B cell (primary cell): ENCODE results near the gene GHDC. TPM values are rescaled to one million over a fixed set of nuclear protein-coding genes. Genes with fewer than 3 reads are reported as not detected.
"Not testable (repeated sequence)": the region's sequence is repeated elsewhere in the genome, so short reads cannot be mapped to it uniquely, and the experiment has no call there.

Source experiments
- ATAC-seq: fragments of 200-7000 bp; cut with Tn5 transposase; one replicate; pipeline ENCODE4 v1.10.0; 2021; ENCODE audit warnings: low read depth, mild to moderate bottlenecking, moderate number of reproducible peaks, moderate library complexity
- CTCF ChIA-PET: fragments of 350-600 bp; sonication (Branson Sonifier 250); formaldehyde crosslinking; loops from one replicate; lab custom pipeline; 2021; ENCODE audit warnings: antibody characterized with exemption, inconsistent platforms; lab: Charles Lee
- POLR2A ChIA-PET: fragments of 350-600 bp; sonication (Branson Sonifier 250); formaldehyde crosslinking; loops from one replicate; lab custom pipeline; 2021; ENCODE audit warnings: antibody characterized with exemption; lab: Charles Lee
- DNase-seq: peaks from one replicate; pipeline ENCODE4 v3.0.0; 2013
- H2AFZ ChIP-seq: 2 replicates; pipeline ENCODE4 v1.6.1; 2012; ENCODE audit warnings: mild to moderate bottlenecking, low read depth, low read length; ENCODE audit not compliant: insufficient read depth, poor library complexity, severe bottlenecking
- H3K27ac ChIP-seq, 2 donors: 1 replicate in 1 of 2; 2 replicates in 1 of 2; pipeline ENCODE4 v1.5.1; 2012 to 2013; ENCODE audit warnings: low read length in 2 of 2, mild to moderate bottlenecking in 2 of 2, moderate library complexity in 1 of 2
- H3K27me3 ChIP-seq, 4 experiments: fragments of 200-600 bp in 1 of 4; sonication (generic) in 1 of 4; replicated peaks in 1 of 4; 1 replicate in 2 of 4; 2 replicates in 2 of 4; pipeline versions ENCODE4 v1.6.1 to v1.7.0; 2013 to 2016; ENCODE audit warnings: low read length in 3 of 4, mild to moderate bottlenecking in 2 of 4, mixed read lengths in 1 of 4, moderate library complexity in 1 of 4; ENCODE audit not compliant: insufficient read depth in 4 of 4, control insufficient read depth in 3 of 4; ENCODE audit errors: control extremely low read depth in 1 of 4
- H3K36me3 ChIP-seq, 2 experiments: replicated peaks in 1 of 2; 1 replicate in 1 of 2; 2 replicates in 1 of 2; pipeline versions ENCODE4 v1.6.1 to v1.7.1; 2013; ENCODE audit warnings: low read length in 1 of 2; ENCODE audit not compliant: insufficient read depth in 2 of 2, control insufficient read depth in 1 of 2; ENCODE audit errors: control extremely low read depth in 1 of 2, extremely low read depth in 1 of 2
- H3K4me1 ChIP-seq, 2 donors: fragments of 200-600 bp in 1 of 2; sonication (generic) in 1 of 2; 1 replicate in 1 of 2; 2 replicates in 1 of 2; pipeline versions ENCODE4 v1.5.1 to v1.6.1; 2013 to 2017; ENCODE audit warnings: low read length in 2 of 2; ENCODE audit not compliant: control insufficient read depth in 2 of 2, insufficient read depth in 2 of 2
- H3K4me2 ChIP-seq: replicated peaks from 2 replicates; pipeline ENCODE3; 2012; ENCODE audit warnings: mild to moderate bottlenecking, low read depth, low read length; ENCODE audit not compliant: poor library complexity, severe bottlenecking
- H3K4me3 ChIP-seq, 5 experiments: fragments of 200-600 bp in 1 of 5; sonication (generic) in 1 of 5; 1 replicate in 3 of 5; 2 replicates in 2 of 5; pipeline versions ENCODE4 v1.5.1 to v1.7.0; 2011 to 2016; ENCODE audit warnings: low read length in 4 of 5, mild to moderate bottlenecking in 4 of 5, low read depth in 2 of 5, control low read depth in 1 of 5, moderate library complexity in 1 of 5; ENCODE audit not compliant: insufficient read depth in 1 of 5; ENCODE audit errors: control extremely low read depth in 1 of 5, extremely low read depth in 1 of 5
- H3K79me2 ChIP-seq: fragments of 200-600 bp; sonication (generic); one replicate; pipeline ENCODE4 v1.6.0; 2016; ENCODE audit warnings: low read length; ENCODE audit not compliant: control insufficient read depth, insufficient read depth
- H3K9ac ChIP-seq: fragments of 200-600 bp; sonication (generic); 2 replicates; pipeline ENCODE4 v1.6.1; 2017; ENCODE audit warnings: mild to moderate bottlenecking, low read length, moderate library complexity
- H3K9me3 ChIP-seq, 3 donors: one replicate each; pipeline versions ENCODE4 v1.6.1 to v1.7.1; 2013; ENCODE audit warnings: low read length in 2 of 3; ENCODE audit not compliant: control insufficient read depth in 2 of 3, insufficient read depth in 1 of 3; ENCODE audit errors: control extremely low read depth in 1 of 3
- H4K20me1 ChIP-seq: 2 replicates; pipeline ENCODE4 v1.6.0; 2012; ENCODE audit warnings: mild to moderate bottlenecking, low read length; ENCODE audit not compliant: insufficient read depth, control insufficient read depth, poor library complexity, severe bottlenecking
- H3K27ac Mint-ChIP-seq: one replicate; pipeline ENCODE4 v1.8.0; 2021; ENCODE audit warnings: mixed read lengths
- H3K27me3 Mint-ChIP-seq: one replicate; pipeline ENCODE4 v1.8.0; 2021; ENCODE audit warnings: mixed read lengths
- H3K4me1 Mint-ChIP-seq: one replicate; pipeline ENCODE4 v1.8.0; 2021; ENCODE audit warnings: mixed read lengths
- H3K4me3 Mint-ChIP-seq: one replicate; pipeline ENCODE4 v1.8.0; 2021; ENCODE audit warnings: mixed read lengths
- H3K9me3 Mint-ChIP-seq: one replicate; pipeline ENCODE4 v1.8.0; 2022; ENCODE audit warnings: mixed read lengths; ENCODE audit not compliant: insufficient read depth
- EZH2 ChIP-seq: IDR thresholded peaks from 2 replicates; pipeline ENCODE4 v1.6.1; 2012; ENCODE audit warnings: borderline replicate concordance, low read depth, mild to moderate bottlenecking, moderate library complexity, low read length; ENCODE audit not compliant: insufficient read depth, poor library complexity, severe bottlenecking
- WGBS: methylation state at CpG from one replicate; pipeline ENCODE4 v1.1.5; 2013; ENCODE audit warnings: missing lambda C conversion rate; ENCODE audit not compliant: insufficient coverage; 5-methylcytosine and 5-hydroxymethylcytosine counted together
- intact Hi-C: fragments of 100-400 bp; cut with micrococcal nuclease; formaldehyde crosslinking; loops from one replicate; pipeline ENCODE4 v1.10.0; 2022
- polyA plus RNA-seq: library from polyadenylated mRNA; depleted of rRNA; stranded (reverse); fragments of >200 nt; gene quantifications from 2 replicates; pipeline ENCODE4 v1.2.3, GENCODE V29; 2012
- total RNA-seq, 2 donors: library from RNA; stranded (reverse); fragments of 120-200 nt in 1 of 2; gene quantifications; 1 replicate in 1 of 2; 2 replicates in 1 of 2; pipeline versions ENCODE4 v1.2.3 to v1.2.4, GENCODE V29; 2013 to 2022

GHDC gene
- total and polyA plus RNA-seq, 2 donors (not counting 1 experiment from before 2014, with no cell fraction given), result 41.5 to 65.4 TPM

DNA sequence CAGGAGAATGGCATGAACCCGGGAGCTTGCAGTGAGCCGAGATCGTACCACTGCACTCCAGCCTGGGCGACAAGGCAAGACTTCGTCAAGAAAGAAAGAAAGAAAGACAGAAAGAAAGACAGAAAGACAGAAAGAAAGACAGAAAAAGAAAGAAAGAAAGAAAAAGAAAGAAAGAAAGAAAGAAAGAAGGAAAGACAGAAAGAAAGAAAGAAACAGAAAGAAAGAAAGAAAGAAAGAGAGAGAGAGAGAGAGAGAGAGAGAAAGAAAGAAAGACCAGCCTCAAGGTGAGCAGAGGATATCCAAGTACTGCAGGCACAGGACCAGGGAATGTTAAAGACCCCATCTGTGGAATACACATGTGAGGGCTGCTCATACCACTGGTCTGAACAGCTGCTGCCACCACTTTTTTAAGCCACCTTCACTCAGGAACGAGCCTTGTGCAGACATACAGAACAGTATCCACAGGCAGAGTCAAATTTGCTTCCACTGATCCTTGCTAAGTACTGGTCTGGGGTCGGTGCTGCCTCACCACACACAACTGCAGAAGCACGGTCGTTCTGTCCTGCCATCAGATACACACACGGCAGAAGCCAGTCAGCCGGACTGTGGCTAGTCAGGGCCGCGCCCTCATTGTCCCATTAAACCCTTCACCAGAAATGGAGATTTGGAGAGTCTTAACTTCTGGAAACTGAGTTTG, 47.2 kb downstream of the GHDC start:
- Histone ChIP-seq H3K4me1 (peaks cover 0 to 4% of the 10 kb centered on the region in 2 donors), H4K20me1 (peaks cover 83% of the 10 kb centered on the region), H3K9me3 (no peaks in the 10 kb centered on the region), H3K4me2 (no peak overlapping the region), H3K27me3 (no peaks in the 10 kb centered on the region), H2AFZ (no peak overlapping the region), H3K4me3 (no peak overlapping the region), H3K27ac (no peak overlapping the region), H3K36me3 (peaks cover 6 to 42% of the 10 kb centered on the region in 2 experiments), H3K9ac (no peak overlapping the region), H3K79me2 (peaks cover 100% of the 10 kb centered on the region)
- no peak for ATAC-seq
- CTCF ChIA-PET, result no interaction called here
- no peak overlapping the region for H3K27ac Mint-ChIP-seq
- no peak overlapping the region for H3K4me3 Mint-ChIP-seq
- no peaks in the 10 kb centered on the region for H3K27me3 Mint-ChIP-seq
- 97% methylated on average over 10 of the region's 13 CpGs for WGBS
- no peaks in the 10 kb centered on the region for H3K9me3 Mint-ChIP-seq
- peaks cover 33% of the 10 kb centered on the region for H3K4me1 Mint-ChIP-seq
- POLR2A ChIA-PET, result interaction anchor here (0.7 kb wide), 1 partner anchor 283 kb away, joined by 4 read pairs; no protein-coding TSS in a partner anchor
- intact Hi-C loops, result no loop called here
- DNase-seq, result no peak
- no peak for TF ChIP-seq EZH2

- DNase-seq, intact Hi-C loops, H3K27ac ChIP-seq, H3K27me3 ChIP-seq, H3K27ac Mint-ChIP-seq, H3K27me3 Mint-ChIP-seq, H3K4me3 ChIP-seq, H3K4me1 ChIP-seq, POLR2A ChIA-PET, H3K9me3 Mint-ChIP-seq, H3K9me3 ChIP-seq, H3K4me2 ChIP-seq, H3K4me3 Mint-ChIP-seq, ATAC-seq, H2AFZ ChIP-seq, H3K9ac ChIP-seq: not testable (repeated sequence)
- Histone ChIP-seq H3K79me2 (peaks cover 100% of the 10 kb centered on the region), H3K36me3 (peaks cover 5 to 50% of the 10 kb centered on the region in 2 experiments), H4K20me1 (peaks cover 84% of the 10 kb centered on the region)
- CTCF ChIA-PET, result interaction anchor here (1.2 to 1.4 kb wide), 2 partner anchors 9 to 25 kb away, joined by 3 to 5 read pairs; no protein-coding TSS in a partner anchor
- H3K4me1 Mint-ChIP-seq, result peaks cover 35% of the 10 kb centered on the region
- 95% methylated on average over 4 of the region's 4 CpGs for WGBS
Measured at GRCh38 chr17:42143138-42143537, 51.2 kb downstream of the GHDC start.
